Testis (tissue), 2 donors: Measurements from ENCODE around the gene CECR2.

Experiments
- CTCF ChIP-seq, 3 experiments: fragments of 450-650 bp in 2 of 3; fragments of 200-600 bp in 1 of 3; sonication (generic) in 1 of 3; IDR thresholded peaks; one replicate each; pipeline ENCODE4 v1.5.1; 2016 to 2019; ENCODE audit warnings: antibody characterized with exemption in 3 of 3, mild to moderate bottlenecking in 2 of 3, moderate library complexity in 1 of 3
- POLR2A ChIP-seq: fragments of 450-650 bp; IDR thresholded peaks from one replicate; pipeline ENCODE4 v1.6.1; 2017; ENCODE audit warnings: antibody characterized with exemption, mild to moderate bottlenecking, moderate library complexity

- TF ChIP-seq CTCF (IDR thresholded peaks at IDR 0.05) (no peak), POLR2A (no peak)
Measured at GRCh38 chr22:17381192-17381913, 12.1 kb downstream of the CECR2 start.
